PC-9 (cell line): ENCODE data around the gene OTUD1. TPM values are rescaled to one million over a fixed set of nuclear protein-coding genes. Genes with fewer than 3 reads are reported as not detected.

ENCODE experiments used
- BruUV-seq: library from RNA; stranded (reverse); fragments of 400-500 nt; replicated peaks from 2 replicates; lab custom pipeline; 2021; lab: Mats Ljungman, UMichigan
- CTCF ChIA-PET: fragments of 300-600 bp; sonication (Branson Sonifier 250); formaldehyde crosslinking; loops from one replicate; lab custom pipeline; 2022; ENCODE audit warnings: antibody characterized with exemption; lab: Charles Lee
- POLR2A ChIA-PET: fragments of 300-600 bp; sonication (Branson Sonifier 250); formaldehyde crosslinking; loops from one replicate; lab custom pipeline; 2022; ENCODE audit warnings: antibody characterized with exemption; ENCODE audit not compliant: unreplicated experiment; lab: Charles Lee
- DNase-seq, 2 experiments: peaks; one replicate each; pipeline versions ENCODE4 v3.0.0 to v3.0.0-alpha.2; 2015 to 2022; ENCODE audit warnings: mixed read lengths in 1 of 2
- H2AFZ ChIP-seq: fragments of 200-600 bp; sonication (generic); 2 replicates; pipeline ENCODE4 v1.8.1; 2017; ENCODE audit warnings: antibody characterized with exemption
- H3F3A ChIP-seq: fragments of 200-600 bp; sonication (generic); 2 replicates; pipeline ENCODE4 v1.8.1; 2017; ENCODE audit warnings: antibody characterized with exemption, mild to moderate bottlenecking, low read depth; ENCODE audit not compliant: insufficient read depth
- H3K27ac ChIP-seq: fragments of 200-600 bp; sonication (generic); 2 replicates; pipeline ENCODE4 v1.6.1; 2016; ENCODE audit warnings: mixed run types
- H3K27me3 ChIP-seq: fragments of 200-600 bp; sonication (generic); 2 replicates; pipeline ENCODE4 v1.6.1; 2016; ENCODE audit warnings: low read depth, mixed run types; ENCODE audit not compliant: insufficient read depth
- H3K36me3 ChIP-seq: fragments of 200-600 bp; sonication (generic); 2 replicates; pipeline ENCODE4 v1.6.1; 2016; ENCODE audit warnings: low read depth, mixed run types
- H3K4me1 ChIP-seq: fragments of 200-600 bp; sonication (generic); replicated peaks from 2 replicates; pipeline ENCODE4 v1.6.1; 2016; ENCODE audit warnings: mixed run types; ENCODE audit not compliant: insufficient read depth
- H3K4me2 ChIP-seq: fragments of 200-600 bp; sonication (generic); 2 replicates; pipeline ENCODE4 v1.6.1; 2017; ENCODE audit warnings: mixed run types
- H3K4me3 ChIP-seq: fragments of 200-600 bp; sonication (generic); 2 replicates; pipeline ENCODE4 v1.6.1; 2016; ENCODE audit warnings: mixed run types
- H3K79me2 ChIP-seq: fragments of 200-600 bp; sonication (generic); 2 replicates; pipeline ENCODE4 v1.6.1; 2017; ENCODE audit warnings: low read depth, mixed run types
- H3K9me2 ChIP-seq: fragments of 200-600 bp; sonication (generic); 2 replicates; pipeline ENCODE4 v1.8.1; 2017; ENCODE audit warnings: mild to moderate bottlenecking; ENCODE audit not compliant: insufficient read depth
- H3K9me3 ChIP-seq: fragments of 200-600 bp; sonication (generic); 2 replicates; pipeline ENCODE4 v1.8.1; 2016; ENCODE audit warnings: low read depth; ENCODE audit not compliant: insufficient read depth
- H4K20me1 ChIP-seq: fragments of 200-600 bp; sonication (generic); 2 replicates; pipeline ENCODE4 v1.8.1; 2017; ENCODE audit not compliant: insufficient read depth
- CTCF ChIP-seq: fragments of 200-600 bp; sonication (generic); conservative IDR thresholded peaks from 2 replicates; pipeline ENCODE4 v1.6.1; 2017; ENCODE audit warnings: mixed run types, antibody characterized with exemption, mild to moderate bottlenecking, moderate library complexity
- EZH2 ChIP-seq: fragments of 200-600 bp; sonication (generic); IDR thresholded peaks from 2 replicates; pipeline ENCODE4 v1.8.0; 2017; ENCODE audit warnings: antibody characterized with exemption, low read depth
- intact Hi-C: fragments of 100-400 bp; cut with micrococcal nuclease; formaldehyde crosslinking; loops from one replicate; pipeline ENCODE4 v1.10.0; 2022; ENCODE audit not compliant: unreplicated experiment
- total RNA-seq: library from RNA; stranded (reverse); gene quantifications from 2 replicates; pipeline ENCODE4 v1.2.3, GENCODE V29; 2021

The OTUD1 gene
- total RNA-seq, 1 experiment from 2014 or later: 16.9 TPM

DNA sequence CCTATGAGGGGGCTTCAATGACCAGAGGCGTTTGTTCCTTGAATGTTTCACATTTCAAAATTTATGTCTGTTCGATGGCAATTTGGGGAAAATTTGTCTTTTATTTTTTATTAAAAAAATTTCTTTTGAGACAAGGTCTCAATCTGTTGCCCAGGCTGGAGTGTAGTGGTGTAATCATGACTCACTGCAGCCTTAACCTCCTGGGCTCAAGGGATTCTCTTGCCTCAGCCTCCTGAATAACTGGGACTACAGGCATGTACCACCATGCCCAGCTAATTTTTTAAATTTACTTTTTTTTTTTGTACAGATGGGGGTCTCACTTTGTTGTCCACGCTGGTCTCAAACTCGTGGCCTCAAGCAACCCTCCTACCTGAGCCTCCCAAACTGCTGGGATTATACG lies 39.7 kb downstream of the OTUD1 start:
- H3K4me3 ChIP-seq: no peak overlapping the region
- ChIA-PET POLR2A (no interaction called here), CTCF (no interaction called here)
- DNase-seq: no peak
- no peak overlapping the region for H2AFZ ChIP-seq
- H3K27ac ChIP-seq: no peak overlapping the region
- no peaks in the 10 kb centered on the region for H3K36me3 ChIP-seq
- H3K9me2 ChIP-seq: no peaks in the 10 kb centered on the region
- H3K79me2 ChIP-seq: no peaks in the 10 kb centered on the region
- no peak overlapping the region for H3K4me2 ChIP-seq
- no peaks in the 10 kb centered on the region for H3K9me3 ChIP-seq
- intact Hi-C loops: no loop called here
- H3F3A ChIP-seq: no peaks in the 10 kb centered on the region
- no peaks in the 10 kb centered on the region for H3K4me1 ChIP-seq
- TF ChIP-seq CTCF (no peak), EZH2 (no peak)
- no peaks in the 10 kb centered on the region for H4K20me1 ChIP-seq
- H3K27me3 ChIP-seq: no peaks in the 10 kb centered on the region
- no TSS peak for BruUV-seq

DNA sequence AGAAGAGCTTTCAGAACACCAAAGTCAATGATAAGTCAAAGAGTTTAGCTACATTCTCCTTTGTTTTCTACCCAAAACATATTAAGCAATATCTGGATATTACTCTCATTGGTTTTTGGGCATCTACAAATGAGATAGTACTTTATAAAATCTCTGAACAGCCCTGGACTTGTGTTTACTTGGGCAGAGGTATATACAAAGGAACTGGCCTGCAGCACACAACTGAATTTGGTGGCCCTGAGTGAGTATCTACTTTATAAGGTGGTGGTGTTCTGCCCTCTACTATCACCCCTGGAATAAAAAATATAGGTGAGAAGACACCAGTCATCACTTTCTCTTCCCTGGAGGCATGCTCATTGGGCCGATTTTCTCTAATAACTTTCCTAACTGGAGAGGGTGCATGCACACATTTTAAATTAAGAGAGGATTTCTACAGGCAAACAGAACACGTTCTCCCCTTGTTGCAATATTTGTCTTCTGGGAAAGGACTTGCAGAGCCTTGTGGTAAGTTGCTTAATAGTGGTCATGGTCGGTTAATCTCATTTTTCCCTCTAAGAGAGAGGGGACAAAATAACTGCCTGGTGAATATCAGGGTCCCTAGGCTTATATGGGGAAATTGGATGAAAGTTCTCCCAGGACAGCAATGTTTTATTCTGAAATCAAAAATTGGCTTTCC lies 41.1 kb downstream of the OTUD1 start:
- Histone ChIP-seq H3K9me3 (no peaks in the 10 kb centered on the region), H4K20me1 (no peaks in the 10 kb centered on the region), H3K4me2 (no peak overlapping the region), H3K4me1 (no peaks in the 10 kb centered on the region), H3K79me2 (no peaks in the 10 kb centered on the region), H3K27me3 (no peaks in the 10 kb centered on the region), H3K9me2 (no peaks in the 10 kb centered on the region), H3K27ac (no peak overlapping the region), H2AFZ (no peak overlapping the region), H3K36me3 (no peaks in the 10 kb centered on the region), H3F3A (no peaks in the 10 kb centered on the region), H3K4me3 (no peak overlapping the region)
- CTCF ChIA-PET: no interaction called here
- intact Hi-C loops: no loop called here
- TF ChIP-seq EZH2 (no peak), CTCF (no peak)
- BruUV-seq: no TSS peak
- no peak for DNase-seq
- POLR2A ChIA-PET: no interaction called here

- H4K20me1 ChIP-seq: no peaks in the 10 kb centered on the region
- H3K27ac ChIP-seq: no peak overlapping the region
- DNase-seq: no peak
- no TSS peak for BruUV-seq
- ChIA-PET CTCF (no interaction called here), POLR2A (no interaction called here)
- no peaks in the 10 kb centered on the region for H3K79me2 ChIP-seq
- no peak overlapping the region for H2AFZ ChIP-seq
- no peak overlapping the region for H3K4me3 ChIP-seq
- intact Hi-C loops: no loop called here
- H3K9me3 ChIP-seq: no peaks in the 10 kb centered on the region
- no peaks in the 10 kb centered on the region for H3K9me2 ChIP-seq
- no peaks in the 10 kb centered on the region for H3K4me1 ChIP-seq
- no peaks in the 10 kb centered on the region for H3K36me3 ChIP-seq
- no peaks in the 10 kb centered on the region for H3F3A ChIP-seq
- no peaks in the 10 kb centered on the region for H3K27me3 ChIP-seq
- H3K4me2 ChIP-seq: no peak overlapping the region
- TF ChIP-seq CTCF (no peak), EZH2 (no peak)
These were observed 42.6 kb downstream of the OTUD1 start for GRCh38 chr10:23481363-23481961.
